ENCODE data around the gene GRPEL1. TPM values are rescaled to one million over a fixed set of nuclear protein-coding genes. Genes with fewer than 3 reads are reported as not detected.
"Not testable (repeated sequence)": the region's sequence is repeated elsewhere in the genome, so short reads cannot be mapped to it uniquely, and the experiment has no call there.

The GRPEL1 gene
- total and polyA plus RNA-seq, 8 donors: 20.1 to 33.9 (median 28.5) TPM

DNA sequence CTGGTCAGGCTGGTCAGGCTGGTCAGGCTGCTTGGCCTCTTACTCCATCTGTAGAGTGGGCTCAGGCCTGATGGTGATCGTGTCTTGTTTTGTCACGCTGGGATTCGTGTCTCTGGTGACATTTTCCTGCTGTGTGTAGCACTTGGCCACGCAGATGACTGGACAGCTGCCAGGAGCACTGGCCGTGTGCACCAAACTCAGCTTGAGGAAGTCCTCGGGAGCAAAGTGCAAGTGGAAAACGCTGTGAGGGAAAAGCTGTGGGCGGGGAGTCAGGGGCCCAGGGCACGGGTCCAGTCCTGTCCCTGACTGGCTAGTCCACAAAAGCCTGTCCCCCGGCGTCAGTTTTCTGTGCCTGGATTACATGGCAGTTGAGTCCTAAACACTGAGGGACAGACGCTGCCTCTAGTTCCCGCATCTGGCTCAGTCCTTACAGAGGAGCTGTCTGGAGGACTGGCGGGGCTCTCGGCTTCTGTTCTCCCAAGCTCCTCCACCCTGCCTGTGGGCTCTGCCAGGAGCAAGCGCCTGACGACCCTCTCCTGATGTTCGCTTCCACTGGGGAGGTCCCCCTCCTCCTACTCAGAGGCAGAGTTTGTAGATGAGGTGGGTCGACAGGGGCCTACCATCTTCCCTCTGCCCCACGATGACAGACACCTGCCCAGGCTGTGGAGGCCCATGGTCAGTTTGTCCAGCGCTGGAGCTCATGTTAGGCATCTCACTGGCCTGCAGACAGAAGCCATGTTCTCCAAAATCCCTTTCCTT lies 35.9 kb upstream of the GRPEL1 start:
- H3K27ac ChIP-seq: peak overlapping the region; percentile 29 to 71
- peak; percentile 12 for ATAC-seq

DNA sequence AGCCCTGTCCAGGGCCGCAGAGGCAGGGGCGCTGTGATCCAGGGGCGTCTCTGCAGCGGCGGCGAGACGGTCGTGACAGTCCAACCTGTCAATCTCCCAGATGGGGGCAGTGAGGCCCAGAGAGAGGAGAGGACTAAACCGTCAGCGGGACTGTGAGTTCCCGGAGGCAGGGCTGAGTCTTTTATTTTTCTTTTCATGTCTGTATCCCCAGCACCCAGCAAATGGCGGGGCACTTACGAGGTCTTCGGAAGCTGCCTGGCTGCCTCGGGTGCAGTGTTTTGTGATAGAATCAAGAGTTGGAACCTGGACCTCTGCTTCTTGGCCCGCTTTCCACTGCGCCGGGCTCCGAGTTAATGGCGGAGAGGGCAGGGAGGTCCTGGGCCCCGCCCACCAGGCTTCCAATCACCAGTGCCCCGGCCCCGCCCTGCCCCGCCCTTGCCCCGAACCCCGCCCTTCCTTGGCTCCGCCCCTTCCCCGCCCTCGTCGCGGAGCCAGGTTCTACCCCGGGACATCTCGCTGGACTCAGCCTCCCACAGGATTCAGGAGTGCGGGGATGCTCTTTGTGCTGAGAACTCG lies 35.3 kb upstream of the GRPEL1 start:
- Histone ChIP-seq H3K36me3 (no peaks in the 10 kb centered on the region), H3K4me1 (peaks cover 3 to 20% of the 10 kb centered on the region in 2 donors), H3K4me3 (peak overlapping the region; percentile 45 to 55), H3K27ac (peak overlapping the region; percentile 67 to 71), H3K9me3 (no peaks in the 10 kb centered on the region), H3K27me3 (no peaks in the 10 kb centered on the region)
- peak; percentile 53 to 96 (median 86) for DNase-seq
- intact Hi-C loops (cut with DNase I): no loop called here
- ATAC-seq: peak; percentile 96
- TF ChIP-seq, protein P1, sequence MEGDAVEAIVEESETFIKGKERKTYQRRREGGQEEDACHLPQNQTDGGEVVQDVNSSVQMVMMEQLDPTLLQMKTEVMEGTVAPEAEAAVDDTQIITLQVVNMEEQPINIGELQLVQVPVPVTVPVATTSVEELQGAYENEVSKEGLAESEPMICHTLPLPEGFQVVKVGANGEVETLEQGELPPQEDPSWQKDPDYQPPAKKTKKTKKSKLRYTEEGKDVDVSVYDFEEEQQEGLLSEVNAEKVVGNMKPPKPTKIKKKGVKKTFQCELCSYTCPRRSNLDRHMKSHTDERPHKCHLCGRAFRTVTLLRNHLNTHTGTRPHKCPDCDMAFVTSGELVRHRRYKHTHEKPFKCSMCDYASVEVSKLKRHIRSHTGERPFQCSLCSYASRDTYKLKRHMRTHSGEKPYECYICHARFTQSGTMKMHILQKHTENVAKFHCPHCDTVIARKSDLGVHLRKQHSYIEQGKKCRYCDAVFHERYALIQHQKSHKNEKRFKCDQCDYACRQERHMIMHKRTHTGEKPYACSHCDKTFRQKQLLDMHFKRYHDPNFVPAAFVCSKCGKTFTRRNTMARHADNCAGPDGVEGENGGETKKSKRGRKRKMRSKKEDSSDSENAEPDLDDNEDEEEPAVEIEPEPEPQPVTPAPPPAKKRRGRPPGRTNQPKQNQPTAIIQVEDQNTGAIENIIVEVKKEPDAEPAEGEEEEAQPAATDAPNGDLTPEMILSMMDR (IDR thresholded peaks at IDR 0.05): no peak

More for the DNA sequence above, 35.9 kb upstream of the GRPEL1 start:
- TF ChIP-seq, protein P1 (IDR thresholded peaks at IDR 0.05): no peak
- Histone ChIP-seq H3K4me1 (peaks cover 3 to 20% of the 10 kb centered on the region in 2 donors), H3K4me3 (peak overlapping the region; percentile 45 to 55), H3K9me3 (no peaks in the 10 kb centered on the region), H3K27me3 (no peaks in the 10 kb centered on the region), H3K36me3 (no peaks in the 10 kb centered on the region)
- peak in 2 of 4 donors; percentile 64 to 70 for DNase-seq
- intact Hi-C loops (cut with DNase I): no loop called here

DNA sequence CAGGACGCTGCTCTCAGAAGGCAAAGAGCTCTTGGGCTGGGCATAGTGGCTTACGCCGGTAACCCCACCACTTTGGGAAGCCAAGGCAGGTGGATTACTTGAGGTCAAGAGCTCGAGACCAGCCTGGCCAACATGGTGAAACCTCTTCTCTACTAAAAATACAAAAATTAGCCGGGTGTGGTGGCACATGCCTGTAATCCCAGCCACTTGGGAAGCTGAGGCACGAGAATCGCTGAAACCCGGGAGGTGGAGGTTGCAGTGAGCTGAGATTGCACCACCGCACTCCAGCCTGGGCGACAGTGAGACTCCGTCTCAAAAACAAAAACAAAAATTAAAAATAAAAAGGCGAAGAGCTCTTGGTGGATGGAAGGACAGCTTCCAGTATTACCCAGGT lies 34.6 kb upstream of the GRPEL1 start:
- H3K9me3 ChIP-seq; intact Hi-C loops (cut with DNase I); H3K36me3 ChIP-seq; DNase-seq; H3K27me3 ChIP-seq: not testable (repeated sequence)
- H3K27ac ChIP-seq: peak overlapping the region; percentile 67 to 71
- peak overlapping the region; percentile 45 to 55 for H3K4me3 ChIP-seq
- ATAC-seq: peak; percentile 2
- H3K4me1 ChIP-seq: peaks cover 3 to 20% of the 10 kb centered on the region in 2 donors

DNA sequence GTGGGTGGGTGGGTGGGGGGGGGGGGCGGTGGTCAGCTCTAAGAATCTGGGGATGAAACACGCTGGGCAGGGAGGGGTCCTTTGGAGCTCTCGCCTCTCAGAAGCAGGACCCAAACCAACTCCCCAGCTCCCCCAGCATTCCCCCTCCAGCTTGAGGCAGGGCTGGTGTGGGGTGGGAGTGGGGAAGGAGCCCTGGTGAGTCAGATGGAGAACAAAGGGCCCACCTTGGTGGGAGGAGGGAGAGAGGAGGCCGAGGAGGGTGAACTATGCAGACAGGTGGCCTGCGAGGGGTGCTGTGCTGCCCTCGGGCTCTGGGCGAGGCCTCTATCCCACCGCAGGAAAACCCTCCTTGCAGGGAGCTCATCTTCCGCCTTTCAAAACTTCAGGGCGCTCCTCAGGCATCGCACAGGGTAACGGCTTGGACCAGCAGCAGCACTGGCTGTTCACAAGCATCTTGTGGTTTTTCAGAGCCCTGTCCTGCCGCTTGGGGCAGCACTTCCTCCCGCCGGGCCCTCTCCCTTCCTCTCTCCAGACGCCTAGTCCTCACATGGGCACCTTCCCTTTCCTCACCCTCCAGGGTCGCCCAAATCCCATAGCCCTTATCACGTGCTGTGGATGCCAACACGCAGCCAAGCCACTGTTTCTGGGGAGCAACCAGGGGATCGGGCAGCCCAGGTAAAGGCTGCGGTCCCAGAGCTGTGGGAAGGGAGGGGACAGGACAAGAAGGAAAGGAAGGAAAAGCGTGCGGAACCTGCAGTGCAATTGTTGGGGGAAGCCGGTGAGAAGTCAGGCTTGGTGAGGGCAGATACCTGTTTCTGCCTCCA lies 34.0 kb upstream of the GRPEL1 start:
- H3K9me3 ChIP-seq: no peaks in the 10 kb centered on the region
- H3K27ac ChIP-seq: peak overlapping the region in 1 of 2 donors; percentile 71
- H3K4me3 ChIP-seq: peak overlapping the region; percentile 45 to 55
- no peaks in the 10 kb centered on the region for H3K27me3 ChIP-seq
- intact Hi-C loops (cut with DNase I): no loop called here
- DNase-seq (peak in 3 of 4 donors; percentile 59 to 91 (median 76)), ATAC-seq (peak; percentile 81)
- TF ChIP-seq, protein P1 (IDR thresholded peaks at IDR 0.05): peak; percentile 76 to 79
- no peaks in the 10 kb centered on the region for H3K36me3 ChIP-seq
- H3K4me1 ChIP-seq: peaks cover 3 to 20% of the 10 kb centered on the region in 2 donors

DNA sequence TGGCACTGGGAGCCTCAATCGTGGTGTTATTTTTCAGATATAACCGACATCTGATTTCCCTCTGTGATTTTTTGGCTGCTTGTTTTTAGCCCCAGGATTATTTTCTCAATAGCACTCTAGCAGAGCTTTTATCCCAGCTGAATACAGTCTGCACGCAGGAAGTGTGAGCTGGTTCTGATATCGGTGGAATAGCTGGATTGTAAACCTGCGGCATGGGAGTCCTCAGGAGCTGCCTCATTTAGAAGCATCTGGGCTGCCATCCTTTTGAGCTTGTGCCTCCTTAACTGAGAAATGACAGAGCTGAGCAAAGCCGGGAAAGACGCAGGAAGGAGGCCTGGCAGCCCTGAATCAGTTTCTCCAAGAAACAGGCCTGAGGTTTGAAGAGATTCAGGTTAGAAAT lies 28.4 kb upstream of the GRPEL1 start:
- intact Hi-C loops (cut with DNase I): no loop called here

More for the DNA sequence above, 28.4 kb upstream of the GRPEL1 start:
- H3K4me1 ChIP-seq: no peaks in the 10 kb centered on the region
- TF ChIP-seq, protein P1 (IDR thresholded peaks at IDR 0.05): no peak
- no peaks in the 10 kb centered on the region for H3K9me3 ChIP-seq
- peaks cover 0 to 4% of the 10 kb centered on the region in 2 donors for H3K27me3 ChIP-seq
- no peak overlapping the region for H3K4me3 ChIP-seq
- H3K27ac ChIP-seq: no peak overlapping the region
- no peaks in the 10 kb centered on the region for H3K36me3 ChIP-seq
- DNase-seq: no peak
- no peak for ATAC-seq
